GM20431 (cell line): ENCODE data around the gene POP5.
"Not testable (repeated sequence)": the region's sequence is repeated elsewhere in the genome, so short reads cannot be mapped to it uniquely, and the experiment has no call there.

ENCODE experiments used
- in situ Hi-C: fragments of 300-500 bp; cut with MseI, MboI; formaldehyde crosslinking; loops from one replicate; pipeline ENCODE4 v1.15.0; 2020; ENCODE audit warnings: low sequenced_read_pairs; ENCODE audit not compliant: unreplicated experiment

The POP5 gene

GRCh38 chr12:120580787-120581723, at the start of gene POP5:
POP5 (minus strand) TSS chr12:120581402; CDS start chr12:120581362, 40 bp downstream.
- in situ Hi-C loops = no loop called here

GRCh38 chr12:120630104-120630892, 49.1 kb upstream of the POP5 start:
- in situ Hi-C loops = no loop called here

GRCh38 chr12:120628919-120629318, 47.7 kb upstream of the POP5 start:
- in situ Hi-C loops = no loop called here

GRCh38 chr12:120625557-120626419, 44.6 kb upstream of the POP5 start:
- in situ Hi-C loops = no loop called here

- in situ Hi-C loops = no loop called here
These were observed 39.4 kb upstream of the POP5 start for GRCh38 chr12:120620624-120621023.

- in situ Hi-C loops = no loop called here
These were observed 37.9 kb upstream of the POP5 start for GRCh38 chr12:120618954-120619615.

GRCh38 chr12:120617767-120618166, 36.6 kb upstream of the POP5 start:
- in situ Hi-C loops = not testable (repeated sequence)

GRCh38 chr12:120617193-120617592, 36.0 kb upstream of the POP5 start:
- in situ Hi-C loops = not testable (repeated sequence)

- in situ Hi-C loops = no loop called here
These were observed 33.6 kb upstream of the POP5 start for GRCh38 chr12:120614848-120615247.

- in situ Hi-C loops = not testable (repeated sequence)
These were observed 30.3 kb upstream of the POP5 start for GRCh38 chr12:120611534-120611933.

- in situ Hi-C loops = no loop called here
These were observed 29.4 kb upstream of the POP5 start for GRCh38 chr12:120610560-120610959.

GRCh38 chr12:120602416-120602815, 21.2 kb upstream of the POP5 start:
- in situ Hi-C loops = not testable (repeated sequence)

- in situ Hi-C loops = no loop called here
These were observed 18.7 kb upstream of the POP5 start for GRCh38 chr12:120599672-120600552.

GRCh38 chr12:120598674-120599463, 17.7 kb upstream of the POP5 start:
- in situ Hi-C loops = no loop called here

- in situ Hi-C loops = no loop called here
These were observed 16.7 kb upstream of the POP5 start for GRCh38 chr12:120597861-120598260.

- in situ Hi-C loops = no loop called here
These were observed 15.7 kb upstream of the POP5 start for GRCh38 chr12:120596901-120597300.

- in situ Hi-C loops = no loop called here
These were observed 11.2 kb upstream of the POP5 start for GRCh38 chr12:120592121-120593049.
